NCI-H1048 (cell line): Measurements from ENCODE around the gene CLECL1.
A peak's percentile ranks its signal among the peaks of the same experiment; 100 is the strongest.
"Not testable (repeated sequence)": the region's sequence is repeated elsewhere in the genome, so short reads cannot be mapped to it uniquely, and the experiment has no call there.

Experiments used
- DNase-seq: peaks from one replicate; lab custom pipeline; 2025; lab: John Stamatoyannopoulos, UW

CLECL1 gene

DNA sequence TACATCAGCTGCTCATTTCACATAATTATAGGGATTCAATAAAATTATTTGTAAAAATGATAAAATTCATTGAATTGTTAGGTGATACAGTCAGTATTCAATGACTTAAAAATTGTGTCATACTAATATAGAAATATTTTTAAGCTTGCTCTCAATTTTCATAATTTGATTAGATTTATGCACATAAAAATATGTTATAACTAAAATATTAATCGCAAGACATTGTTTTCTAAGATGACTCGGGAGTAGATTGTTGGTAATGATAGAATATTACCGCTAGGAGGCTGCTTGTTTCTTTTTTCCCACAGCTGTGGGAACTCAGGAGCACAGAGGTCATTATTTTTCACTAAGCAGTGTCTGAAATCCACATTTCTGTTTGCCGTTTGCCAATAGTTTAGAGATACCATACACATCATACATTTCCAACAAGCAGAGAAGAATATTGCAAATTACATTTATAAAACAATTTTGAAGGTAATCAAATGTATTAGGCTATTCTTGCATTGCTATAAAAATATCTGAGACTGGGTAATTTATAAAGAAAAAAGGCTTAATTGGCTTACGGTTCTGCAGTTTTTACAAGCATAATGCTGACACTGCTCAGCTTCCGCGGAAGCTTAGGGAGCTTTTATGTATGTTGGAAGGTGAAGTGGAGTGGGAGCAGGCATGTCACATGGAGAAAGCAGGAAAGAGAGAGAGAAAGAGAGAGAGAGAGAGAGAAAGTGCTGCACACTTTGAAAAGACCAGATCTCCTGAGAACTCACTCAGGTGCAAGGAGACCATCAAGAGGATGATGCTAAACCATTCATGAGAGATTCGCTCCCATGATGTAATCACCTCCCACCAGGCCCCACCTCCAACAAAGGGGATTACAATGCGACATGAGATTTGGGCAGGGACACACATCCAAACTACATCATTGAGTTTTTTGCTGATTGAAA is 18.6 kb upstream of the CLECL1 start:
- no peak for DNase-seq

DNA sequence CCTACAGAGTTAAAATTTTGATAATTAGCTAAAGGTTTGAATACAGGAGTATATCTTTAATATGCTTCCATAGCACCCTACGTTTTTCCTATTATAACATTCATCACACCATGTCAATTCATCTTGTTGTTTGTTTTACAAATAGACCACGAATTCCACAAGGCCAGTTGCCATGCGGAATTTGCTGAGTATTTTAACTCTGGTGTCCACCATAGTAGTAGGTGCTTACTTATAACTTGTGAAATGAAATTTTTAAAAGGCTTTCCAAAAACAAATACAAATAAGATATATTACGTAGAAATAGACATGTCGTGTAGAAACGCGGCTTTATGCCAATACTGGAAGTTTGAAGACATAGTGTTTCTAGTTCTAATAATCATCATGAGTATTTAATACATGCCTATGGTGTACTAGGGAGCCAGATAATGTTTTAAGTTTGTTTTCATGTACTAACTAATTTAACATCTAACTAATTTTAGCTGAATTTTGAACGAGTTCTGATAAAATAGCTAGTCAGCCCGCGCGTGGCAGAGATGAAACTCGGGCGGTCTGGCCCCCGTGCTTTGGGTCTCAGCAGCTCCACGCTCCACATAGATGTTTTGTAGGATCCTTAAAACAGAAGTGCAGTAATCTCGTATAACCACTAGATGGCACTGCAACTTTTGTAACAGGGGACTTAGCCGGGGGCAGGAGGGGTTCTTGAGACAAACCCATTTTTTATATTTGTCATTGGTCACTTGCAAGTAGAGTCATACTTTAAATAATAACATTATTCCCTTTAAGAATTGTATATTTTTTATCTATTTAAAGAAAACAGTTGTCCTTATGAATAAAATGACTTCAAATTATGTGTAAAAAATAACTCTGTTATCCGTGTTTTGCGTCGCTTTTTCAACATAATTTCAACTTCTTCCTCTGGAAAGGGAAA is 17.6 kb upstream of the CLECL1 start:
- peak; percentile 42 for DNase-seq

DNA sequence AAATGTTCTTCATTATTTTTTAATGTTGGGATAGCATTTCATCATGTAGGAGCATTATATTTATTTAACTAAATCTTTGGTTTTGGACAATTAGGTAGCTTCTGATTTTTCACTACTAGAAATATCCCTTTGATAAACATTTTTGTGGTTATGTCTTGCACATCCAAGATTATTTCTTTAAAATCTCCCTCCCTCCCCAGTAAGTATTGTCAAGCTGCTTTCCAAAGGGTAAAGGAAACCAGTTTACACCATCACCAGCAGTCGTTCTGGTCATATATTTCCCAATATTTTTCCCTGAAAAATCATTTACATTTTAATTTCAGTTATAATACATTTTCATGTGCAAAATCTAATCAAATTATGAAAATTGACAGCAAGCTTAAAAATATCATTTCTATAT is 16.7 kb upstream of the CLECL1 start:
- no peak for DNase-seq

DNA sequence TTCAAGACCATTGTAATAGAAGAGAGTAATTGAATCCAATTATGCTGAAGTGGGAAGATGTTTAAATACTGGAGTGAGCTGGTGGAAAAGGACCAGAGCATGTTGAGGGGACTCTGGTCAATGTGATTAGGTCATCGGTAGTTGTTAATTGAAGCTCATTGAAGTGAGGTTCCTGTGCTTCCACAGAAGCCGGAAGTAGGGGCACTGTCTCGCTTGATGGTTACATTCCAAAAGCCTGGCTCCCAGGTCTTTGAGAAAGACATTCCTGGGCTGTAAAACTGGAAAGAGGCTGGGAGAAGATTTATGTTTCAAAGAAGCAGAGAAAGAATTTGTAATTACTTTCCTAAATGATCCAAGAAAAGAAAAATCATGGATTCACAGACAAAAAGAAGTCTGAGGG is 12.3 kb upstream of the CLECL1 start:
- no peak for DNase-seq

GRCh38 chr12:9742661-9743060 is 9.8 kb upstream of the CLECL1 start:
- no peak for DNase-seq

GRCh38 chr12:9741726-9742125 is 8.8 kb upstream of the CLECL1 start:
- DNase-seq = no peak

DNA sequence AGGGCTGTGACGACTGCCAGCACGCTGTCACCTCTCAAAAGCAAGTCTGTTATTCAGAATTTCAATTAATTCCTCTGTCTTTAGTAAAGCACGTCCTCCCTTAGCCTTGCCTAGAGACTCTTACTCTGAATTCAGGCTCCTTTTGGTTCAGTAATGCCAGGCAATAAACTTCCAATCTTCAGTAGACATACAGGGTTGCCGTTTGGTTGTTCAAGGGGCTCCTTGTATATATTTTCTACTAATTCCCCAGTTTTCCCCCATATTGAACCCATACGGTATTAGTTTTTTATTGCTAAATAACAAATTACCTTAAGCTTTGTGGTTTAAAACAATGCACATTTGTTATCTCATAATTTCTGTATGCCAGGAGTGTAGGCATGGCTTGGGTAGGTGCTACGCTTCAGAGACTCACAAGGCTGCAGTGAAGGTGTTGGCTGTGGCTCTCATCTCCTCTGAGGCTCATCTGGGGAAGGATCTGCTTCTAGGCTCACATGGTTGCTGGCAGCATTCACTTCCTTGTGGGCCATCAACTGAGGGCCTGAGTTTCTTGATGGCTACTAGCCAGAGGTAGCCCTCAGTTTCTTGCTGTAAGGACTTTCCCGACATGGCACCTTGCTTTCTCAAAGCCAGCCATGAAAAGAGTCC is 7.3 kb upstream of the CLECL1 start:
- no peak for DNase-seq

GRCh38 chr12:9739404-9740105 is 6.7 kb upstream of the CLECL1 start:
- not testable (repeated sequence) for DNase-seq

DNA sequence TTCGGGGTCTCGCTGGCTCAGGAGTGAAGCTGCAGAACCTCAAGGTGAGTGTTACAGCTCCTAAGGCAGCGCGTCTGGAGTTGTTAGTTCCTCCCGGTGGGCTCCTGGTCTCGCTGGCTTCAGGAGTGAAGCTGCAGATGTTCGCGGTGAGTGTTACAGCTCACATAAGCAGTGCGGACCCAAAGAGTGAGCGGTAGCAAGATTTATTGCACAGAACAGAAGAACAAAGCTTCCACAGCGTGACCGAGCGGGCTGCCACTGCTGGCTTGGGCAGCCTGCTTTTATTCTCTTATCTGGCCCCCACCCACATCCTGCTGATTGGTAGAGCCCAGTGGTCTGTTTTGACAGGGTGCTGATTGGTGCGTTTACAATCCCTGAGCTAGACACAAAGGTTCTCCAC is 6.0 kb upstream of the CLECL1 start:
- DNase-seq = not testable (repeated sequence)

GRCh38 chr12:9736936-9737705 is 4.2 kb upstream of the CLECL1 start:
- DNase-seq = no peak

DNA sequence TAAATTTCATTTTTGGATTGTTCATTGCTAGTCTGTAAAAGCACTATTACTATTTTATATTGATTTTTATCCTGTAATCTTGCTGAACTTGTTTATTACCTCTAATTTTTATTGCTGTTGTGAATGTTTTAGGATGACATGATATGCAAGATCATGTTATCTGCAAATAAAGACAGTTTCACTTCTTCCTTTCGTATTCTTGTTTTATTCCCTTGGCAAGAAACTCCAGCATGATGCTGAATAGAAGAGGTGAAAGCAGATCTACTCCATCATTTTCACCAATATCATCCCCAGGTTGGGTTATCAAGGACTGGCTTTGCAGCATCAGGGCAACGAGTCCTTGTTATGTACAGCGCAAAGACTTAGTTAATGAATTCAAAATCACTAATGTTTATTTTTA is 2.7 kb upstream of the CLECL1 start:
- DNase-seq = no peak

- no peak for DNase-seq
These were observed 1.1 kb downstream of the CLECL1 start for GRCh38 chr12:9731797-9732196.

DNA sequence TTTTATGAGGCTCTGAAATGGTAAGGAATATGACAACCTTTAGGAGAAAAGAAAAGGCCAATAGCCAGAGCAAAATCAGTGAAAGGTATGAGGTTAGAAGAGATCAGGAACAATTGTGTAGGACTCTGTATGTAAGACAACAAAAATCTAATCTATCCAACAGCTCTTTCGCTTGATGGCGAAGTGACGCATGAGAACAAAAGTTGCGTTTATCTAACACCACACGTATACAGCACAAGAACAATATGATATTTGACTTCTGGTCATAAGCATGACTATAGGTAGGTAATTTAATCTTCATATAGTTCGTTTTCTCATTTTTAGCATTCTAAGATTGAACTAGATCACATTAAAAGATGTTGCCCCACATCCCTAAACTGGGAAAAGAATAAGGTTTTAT is 1.5 kb downstream of the CLECL1 start:
- no peak for DNase-seq

DNA sequence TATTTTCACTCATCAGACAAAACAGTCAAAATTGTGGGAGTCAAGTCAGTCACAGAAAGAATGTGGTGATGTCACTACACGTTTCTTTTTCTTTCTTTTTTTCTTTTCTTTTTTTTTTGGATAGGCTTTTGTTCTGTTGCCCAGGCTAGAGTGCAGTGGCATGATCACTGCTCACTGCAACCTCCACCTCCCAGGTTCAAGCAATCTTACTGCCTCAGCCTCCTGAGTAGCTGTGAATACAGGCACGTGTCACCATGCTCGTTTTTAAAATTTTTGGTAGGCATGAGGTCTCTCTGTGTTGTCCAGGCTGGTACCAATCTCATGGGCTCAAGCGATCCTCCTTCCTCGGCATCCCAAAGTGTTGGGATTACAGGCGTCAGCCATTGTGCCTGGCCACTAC is 2.3 kb downstream of the CLECL1 start:
- DNase-seq = no peak

DNA sequence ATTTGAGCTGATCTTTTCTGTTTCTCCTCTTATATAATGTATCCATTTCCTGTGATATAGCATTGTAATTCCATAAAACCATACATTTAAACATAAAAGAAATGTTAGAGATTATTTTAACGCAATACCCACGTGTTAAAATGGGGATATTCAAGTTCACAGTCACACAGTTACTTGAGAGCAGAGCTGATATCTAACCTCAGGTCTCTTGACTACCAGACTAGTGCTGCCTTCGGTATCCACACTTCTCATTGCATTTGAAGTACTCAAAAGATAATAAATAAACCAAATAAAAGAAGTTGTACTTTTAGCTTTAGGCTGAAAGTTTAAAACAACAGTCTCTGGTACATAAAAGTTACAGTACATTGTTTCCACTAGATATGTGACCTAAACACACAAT is 2.9 kb downstream of the CLECL1 start:
- no peak for DNase-seq

DNA sequence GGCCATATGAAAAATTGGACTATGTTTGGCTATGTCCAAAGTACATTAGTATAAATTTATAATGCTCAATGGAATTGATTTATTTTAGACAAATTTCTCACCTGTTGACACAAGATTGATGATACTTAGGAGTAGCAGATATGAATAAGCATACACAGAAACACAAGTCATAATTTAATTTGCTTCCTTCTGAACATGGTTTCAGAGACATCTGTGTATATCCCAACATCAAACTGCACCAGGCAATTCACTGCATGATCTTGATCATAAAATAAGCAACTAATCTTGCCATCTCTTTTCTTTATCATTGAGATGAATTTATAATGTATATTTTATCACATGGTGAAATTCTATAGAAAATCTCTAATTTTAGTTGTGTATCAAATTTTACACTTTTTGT is 3.8 kb downstream of the CLECL1 start:
- DNase-seq = no peak

DNA sequence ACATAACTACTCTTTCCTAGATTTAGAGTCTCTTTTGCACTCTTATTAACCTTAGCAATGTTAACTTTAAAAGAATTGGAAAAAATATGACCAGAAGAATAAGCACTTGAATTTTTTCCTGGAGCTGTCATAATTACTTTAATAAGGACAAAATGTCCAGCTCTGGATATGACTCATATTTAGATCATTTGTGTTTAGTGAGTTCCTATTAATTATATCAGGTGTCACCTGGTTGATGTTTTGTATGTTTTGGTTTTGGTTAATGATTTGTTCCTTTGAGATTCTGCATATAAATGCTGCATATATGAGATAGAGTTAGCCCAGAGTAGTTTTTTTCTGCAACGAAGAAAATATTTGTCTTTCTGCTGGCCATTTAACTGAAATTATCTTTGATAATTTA is 5.1 kb downstream of the CLECL1 start:
- DNase-seq = no peak

DNA sequence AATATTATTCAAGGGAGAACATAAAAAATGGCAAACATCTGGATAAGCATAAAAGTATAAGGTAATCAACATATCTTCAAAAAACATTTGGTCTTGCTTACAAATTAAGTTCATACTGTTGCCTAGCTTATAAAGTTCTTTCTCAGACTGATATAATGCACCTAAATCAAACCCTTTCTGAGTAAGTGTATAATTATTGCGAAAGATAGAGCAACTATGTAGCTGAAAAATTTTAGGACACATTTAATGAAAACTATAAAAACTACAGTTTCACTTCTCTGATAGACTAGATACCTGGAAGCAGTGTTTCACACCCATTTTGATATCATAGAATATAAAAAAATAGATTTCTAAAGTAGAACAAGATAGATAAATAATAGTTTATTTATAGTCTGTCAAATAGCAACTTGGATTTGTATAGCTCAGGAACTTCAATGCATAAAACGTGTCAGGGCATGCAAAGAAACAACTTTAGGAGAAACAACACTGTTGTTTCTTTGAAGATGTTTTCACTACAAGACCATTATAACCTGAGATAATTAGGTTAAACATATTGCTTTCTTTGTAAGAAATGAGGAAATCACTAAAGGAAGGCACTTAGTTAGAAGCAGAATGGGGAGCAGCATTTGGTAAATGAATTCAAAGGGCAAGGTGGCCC is 7.6 kb downstream of the CLECL1 start:
- DNase-seq = no peak

DNA sequence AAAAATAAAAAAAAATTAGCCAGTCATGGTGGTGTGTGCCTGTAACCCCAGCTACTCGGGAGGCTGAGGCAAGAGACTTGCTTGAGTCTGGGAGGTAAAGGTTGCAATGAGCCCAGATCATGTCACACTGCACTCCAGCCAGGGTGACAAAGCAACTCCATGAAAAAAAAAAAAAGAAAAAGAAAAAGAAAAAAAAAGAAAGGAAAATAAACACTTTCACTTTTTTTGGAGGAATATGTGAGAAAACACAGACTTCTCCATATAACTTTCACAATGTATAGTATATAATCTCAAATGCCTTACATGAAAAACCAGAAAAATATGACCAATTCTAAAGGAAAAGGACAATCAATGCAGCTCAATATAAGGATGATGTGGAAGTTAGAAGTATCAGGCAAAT is 8.9 kb downstream of the CLECL1 start:
- DNase-seq = no peak

GRCh38 chr12:9721394-9722092 is 11.4 kb downstream of the CLECL1 start:
- DNase-seq = no peak
